HG03108 (cell line): Measurements from ENCODE around the gene ARHGAP20.
A peak's percentile ranks its signal among the peaks of the same experiment; 100 is the strongest.

ENCODE experiments used
- ATAC-seq: cut with Tn5 transposase; IDR thresholded peaks from one replicate; pipeline ENCODE4 v1.9.1; 2021; ENCODE audit warnings: moderate library complexity; ENCODE audit not compliant: unreplicated experiment

The ARHGAP20 gene, protein sequence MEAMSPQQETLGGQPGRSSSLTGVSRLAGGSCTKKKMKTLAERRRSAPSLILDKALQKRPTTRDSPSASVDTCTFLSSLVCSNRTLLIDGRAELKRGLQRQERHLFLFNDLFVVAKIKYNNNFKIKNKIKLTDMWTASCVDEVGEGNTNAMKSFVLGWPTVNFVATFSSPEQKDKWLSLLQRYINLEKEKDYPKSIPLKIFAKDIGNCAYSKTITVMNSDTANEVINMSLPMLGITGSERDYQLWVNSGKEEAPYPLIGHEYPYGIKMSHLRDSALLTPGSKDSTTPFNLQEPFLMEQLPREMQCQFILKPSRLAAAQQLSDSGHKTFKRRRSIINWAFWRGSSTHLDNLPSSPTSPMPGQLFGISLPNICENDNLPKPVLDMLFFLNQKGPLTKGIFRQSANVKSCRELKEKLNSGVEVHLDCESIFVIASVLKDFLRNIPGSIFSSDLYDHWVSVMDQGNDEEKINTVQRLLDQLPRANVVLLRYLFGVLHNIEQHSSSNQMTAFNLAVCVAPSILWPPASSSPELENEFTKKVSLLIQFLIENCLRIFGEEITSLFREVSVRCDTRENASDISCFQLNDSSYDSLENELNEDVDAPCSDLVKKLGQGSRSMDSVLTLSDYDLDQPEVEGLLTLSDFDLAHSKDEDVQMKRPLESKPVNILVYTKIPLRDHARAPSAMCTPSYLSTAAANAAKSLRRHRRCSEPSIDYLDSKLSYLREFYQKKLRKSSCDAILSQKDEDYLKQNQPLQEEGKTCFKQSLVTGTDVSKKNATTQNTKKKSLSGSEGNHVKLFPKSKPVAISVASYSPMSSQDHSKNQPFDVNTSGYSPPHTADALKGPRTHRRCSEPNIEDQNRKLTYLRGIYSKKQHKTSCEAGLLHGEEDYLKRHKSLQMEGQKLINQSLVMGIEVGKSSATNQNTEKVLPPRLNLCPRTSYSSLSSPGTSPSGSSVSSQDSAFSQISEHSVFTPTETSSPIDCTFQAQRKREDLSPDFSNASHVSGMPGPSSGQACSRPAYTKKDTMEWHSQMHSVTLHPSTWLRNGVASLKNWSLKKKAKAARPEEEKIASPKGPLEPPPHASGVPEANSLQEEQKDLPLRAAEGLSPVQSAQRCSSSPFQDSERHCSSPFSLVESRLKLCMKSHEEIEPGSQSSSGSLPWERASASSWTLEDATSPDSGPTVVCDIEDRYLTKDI

GRCh38 chr11:110711776-110712658, at the start of gene ARHGAP20:
TSS of gene ARHGAP20 (minus strand) at chr11:110712437. CDS start at chr11:110712231, 206 bp downstream.
- peak; percentile 77 for ATAC-seq

- ATAC-seq, result no peak
Observed at GRCh38 chr11:110761991-110762390, 49.8 kb upstream of the ARHGAP20 start.

DNA sequence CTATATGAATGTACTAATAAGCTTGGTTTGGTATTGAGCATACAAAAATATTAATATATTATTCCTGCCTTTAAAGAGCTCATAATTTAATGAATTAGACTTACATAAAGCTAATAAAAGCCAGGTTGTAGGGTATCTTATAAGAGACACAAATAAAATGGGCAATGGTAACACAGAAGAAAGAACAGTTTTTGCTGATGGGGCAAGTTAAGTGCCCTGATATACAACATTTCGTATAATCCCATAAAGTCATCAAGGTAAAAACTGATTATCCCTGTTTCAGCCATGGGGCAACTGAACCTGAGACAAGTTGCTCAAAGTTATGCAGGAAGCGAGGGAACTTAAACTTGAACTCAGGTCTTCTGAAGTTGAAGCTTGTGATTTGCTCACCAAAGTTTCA, 48.9 kb upstream of the ARHGAP20 start:
- no peak for ATAC-seq

- ATAC-seq, result no peak
Observed at GRCh38 chr11:110759972-110760381, 47.7 kb upstream of the ARHGAP20 start.

GRCh38 chr11:110757962-110758755, 45.9 kb upstream of the ARHGAP20 start:
- no peak for ATAC-seq

- ATAC-seq, result no peak
Observed at GRCh38 chr11:110757066-110757465, 44.8 kb upstream of the ARHGAP20 start.

GRCh38 chr11:110755941-110756340, 43.7 kb upstream of the ARHGAP20 start:
- ATAC-seq, result no peak

DNA sequence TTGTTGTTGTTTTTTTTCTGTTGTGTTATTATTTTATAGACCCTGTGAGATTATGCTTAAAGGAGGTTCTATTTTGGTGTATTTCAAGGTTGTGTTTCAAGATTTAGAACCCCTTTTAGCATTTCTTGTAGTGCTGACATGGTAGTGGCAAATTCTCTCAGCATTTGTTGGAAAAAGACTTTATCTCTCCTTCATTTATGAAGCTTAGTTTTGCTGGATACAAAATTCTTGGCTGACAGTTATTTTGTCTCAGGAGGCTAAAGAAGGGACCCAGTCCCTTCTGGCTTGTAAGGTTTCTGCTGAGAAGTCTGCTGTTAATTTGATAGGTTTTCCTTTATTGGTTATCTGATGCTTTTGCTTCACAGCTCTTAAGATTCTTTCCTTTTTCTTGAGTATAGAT, 40.7 kb upstream of the ARHGAP20 start:
- ATAC-seq, result no peak

DNA sequence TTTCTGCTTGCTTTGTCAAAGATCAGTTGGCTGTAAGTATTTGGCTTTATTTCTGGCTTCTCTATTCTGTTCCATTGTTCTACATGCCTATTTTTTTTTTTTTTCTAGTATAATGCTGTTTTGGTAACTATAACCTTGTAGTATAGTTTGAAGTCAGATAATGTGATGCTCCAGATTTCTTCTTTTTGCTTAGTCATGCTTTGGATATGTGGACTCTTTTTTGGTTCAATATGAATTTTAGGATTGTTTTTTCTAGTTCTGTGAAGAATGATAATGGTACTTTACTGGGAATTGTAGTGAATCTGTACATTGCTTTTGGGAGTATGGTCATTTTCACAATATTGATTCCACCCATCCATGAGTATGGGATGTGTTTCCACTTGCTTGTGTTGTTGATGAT, 37.9 kb upstream of the ARHGAP20 start:
- ATAC-seq, result no peak

GRCh38 chr11:110747531-110747930, 35.3 kb upstream of the ARHGAP20 start:
- no peak for ATAC-seq

- ATAC-seq, result no peak
Observed at GRCh38 chr11:110738641-110739040, 26.4 kb upstream of the ARHGAP20 start.

- ATAC-seq, result no peak
Observed at GRCh38 chr11:110737593-110737992, 25.4 kb upstream of the ARHGAP20 start.

GRCh38 chr11:110736171-110736553, 23.9 kb upstream of the ARHGAP20 start:
- ATAC-seq, result no peak

DNA sequence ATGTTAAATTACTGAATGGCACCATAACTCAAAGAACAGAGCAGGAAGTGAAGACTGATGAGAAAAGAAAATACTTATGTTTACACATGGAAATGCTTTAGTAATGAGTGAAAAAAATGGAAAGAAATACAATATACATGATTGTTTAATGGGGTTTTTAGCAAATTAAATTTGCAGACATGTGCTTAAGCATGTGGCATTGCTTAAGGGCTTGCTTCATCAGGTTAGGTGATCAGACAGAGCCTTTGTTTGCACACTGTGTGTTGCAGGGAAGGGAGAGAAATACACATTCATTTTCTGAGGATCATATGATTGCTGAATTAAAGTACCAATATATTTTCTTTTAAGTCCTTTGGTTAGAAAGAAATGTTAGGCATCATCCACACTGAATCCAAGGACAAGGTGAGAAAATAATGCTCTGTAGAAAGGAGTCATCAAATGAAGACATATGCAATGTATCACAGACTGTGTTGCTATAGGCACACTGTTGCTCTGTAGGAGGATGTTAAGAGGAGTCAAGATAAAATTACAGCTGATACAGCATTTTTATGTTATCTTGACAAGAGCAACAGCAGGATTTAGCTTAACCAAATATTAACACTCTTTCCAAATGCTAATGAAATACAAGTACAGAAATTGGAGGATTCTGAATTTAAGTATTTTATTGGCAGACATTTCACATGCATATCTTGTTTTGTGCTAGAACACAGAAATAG, 23.4 kb upstream of the ARHGAP20 start:
- no peak for ATAC-seq

DNA sequence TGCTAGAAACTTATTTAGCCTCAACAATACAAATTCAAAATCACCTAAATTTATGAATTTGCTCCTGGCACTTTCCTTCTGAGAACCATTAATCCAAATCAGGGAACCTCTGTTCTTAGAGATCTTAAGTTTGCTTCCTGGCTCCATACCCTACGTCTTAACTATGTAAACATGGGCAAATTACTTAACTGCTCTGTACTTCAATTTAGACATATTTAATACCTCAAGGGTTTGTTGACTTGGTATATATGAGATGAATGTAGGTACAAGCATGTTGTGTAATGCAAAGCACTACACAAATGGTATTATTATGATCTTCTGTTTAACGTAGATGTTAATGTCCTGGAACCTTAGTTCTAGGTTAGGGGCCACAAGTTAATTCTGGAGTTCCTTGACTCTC, 22.6 kb upstream of the ARHGAP20 start:
- no peak for ATAC-seq

DNA sequence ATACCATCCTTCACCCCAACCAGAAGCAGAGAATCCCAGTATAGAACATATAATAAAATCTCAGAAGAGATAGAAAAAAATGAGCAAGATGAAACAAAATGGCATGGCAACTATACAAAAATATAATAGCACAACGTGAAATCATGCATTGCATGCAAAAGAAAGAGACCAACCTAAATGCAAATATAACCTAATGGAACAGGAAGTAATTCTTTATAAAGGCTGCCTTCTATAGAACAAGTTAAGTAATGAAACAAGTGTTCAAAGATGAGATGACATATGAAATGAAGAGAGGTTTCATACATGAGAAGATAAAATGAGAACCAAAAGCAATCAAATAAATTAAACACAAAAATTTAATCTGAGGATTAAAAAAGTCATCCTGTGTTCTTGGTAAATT, 18.5 kb upstream of the ARHGAP20 start:
- no peak for ATAC-seq

DNA sequence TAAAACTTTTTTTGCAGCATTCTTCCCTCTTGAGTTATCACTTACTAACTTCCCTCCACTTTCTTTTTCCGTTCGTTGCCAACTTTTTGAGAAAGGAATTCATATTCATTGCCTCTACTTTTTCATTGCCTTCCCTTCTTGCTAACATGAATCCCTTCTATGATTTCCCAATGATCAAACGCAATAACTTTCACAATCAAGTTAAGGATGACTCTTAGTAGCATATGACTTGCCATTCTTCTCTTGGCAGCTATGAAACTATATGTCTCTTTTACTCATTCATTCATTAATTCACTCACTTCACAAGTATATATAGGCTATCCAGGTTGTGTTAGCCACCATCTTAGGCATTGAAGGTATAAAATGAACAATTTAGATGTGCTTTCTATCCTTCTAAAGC, 16.6 kb upstream of the ARHGAP20 start:
- no peak for ATAC-seq

DNA sequence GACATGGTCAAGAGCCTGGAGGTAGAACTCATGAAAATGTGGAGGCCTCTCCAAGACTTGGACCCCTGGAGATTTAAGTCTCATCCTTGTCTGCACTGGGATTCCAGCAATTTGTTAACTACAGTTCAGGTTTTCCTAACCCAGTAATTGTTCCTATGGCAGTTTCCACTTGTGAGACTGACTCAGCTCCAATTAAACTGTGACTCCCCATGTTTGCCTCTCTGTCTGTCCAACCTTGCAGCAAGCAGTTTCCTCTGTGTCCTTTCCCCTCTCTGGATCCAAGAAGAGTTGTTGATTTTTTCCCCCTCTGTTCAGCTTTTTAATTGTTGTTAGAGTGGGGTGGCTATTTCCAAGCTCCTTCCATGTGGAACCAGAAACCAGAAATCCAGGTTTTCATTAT, 16.2 kb upstream of the ARHGAP20 start:
- ATAC-seq, result no peak

DNA sequence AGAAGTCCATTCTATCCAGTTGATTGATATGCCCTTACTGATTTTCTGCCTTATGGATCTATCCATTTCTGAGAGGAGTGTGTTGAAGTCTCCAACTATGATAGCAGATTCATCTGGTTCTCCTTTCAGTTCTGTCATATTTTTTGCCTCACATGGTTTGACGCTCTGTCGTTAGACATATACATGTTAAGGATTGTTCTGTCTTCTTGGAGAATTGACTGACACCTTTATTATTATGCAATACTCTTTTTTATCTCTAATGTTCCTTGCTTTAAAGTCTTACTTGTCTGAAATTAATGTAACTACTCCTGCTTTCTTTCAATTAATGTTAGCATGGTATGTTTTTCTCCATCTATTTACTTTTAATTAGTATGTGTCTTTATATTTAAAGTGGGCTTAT, 12.1 kb upstream of the ARHGAP20 start:
- no peak for ATAC-seq
